Astrocyte of the hippocampus (primary cell): Measurements from ENCODE around the gene CKAP5.

ENCODE experiments used
- DNase-seq: peaks from one replicate; pipeline ENCODE4 v3.0.0; 2011; ENCODE audit warnings: low read depth, low spot score

Gene CKAP5

GRCh38 chr11:46766656-46767055 is 79.4 kb downstream of the CKAP5 start:
- DNase-seq = no peak

- no peak for DNase-seq
These were observed 83.8 kb downstream of the CKAP5 start for GRCh38 chr11:46762248-46762647.

- no peak for DNase-seq
These were observed 84.3 kb downstream of the CKAP5 start for GRCh38 chr11:46761807-46762206.

GRCh38 chr11:46760429-46761128 is 85.5 kb downstream of the CKAP5 start:
- DNase-seq = no peak

- DNase-seq = no peak
These were observed 86.9 kb downstream of the CKAP5 start for GRCh38 chr11:46759196-46759595.

GRCh38 chr11:46755962-46756361 is 90.1 kb downstream of the CKAP5 start:
- DNase-seq = no peak

- no peak for DNase-seq
These were observed 98.9 kb downstream of the CKAP5 start for GRCh38 chr11:46747150-46747549.

- DNase-seq = no peak
These were observed 100.1 kb downstream of the CKAP5 start for GRCh38 chr11:46745995-46746394.

GRCh38 chr11:46745328-46745727 is 100.8 kb downstream of the CKAP5 start:
- DNase-seq = no peak

- no peak for DNase-seq
These were observed 102.3 kb downstream of the CKAP5 start for GRCh38 chr11:46743693-46744339.

- DNase-seq = no peak
These were observed 103.0 kb downstream of the CKAP5 start for GRCh38 chr11:46743043-46743442.

- no peak for DNase-seq
These were observed 104.2 kb downstream of the CKAP5 start for GRCh38 chr11:46741600-46742484.

- DNase-seq = no peak
These were observed 107.2 kb downstream of the CKAP5 start for GRCh38 chr11:46738887-46739286.

- DNase-seq = no peak
These were observed 108.4 kb downstream of the CKAP5 start for GRCh38 chr11:46737699-46738098.

- DNase-seq = no peak
These were observed 109.5 kb downstream of the CKAP5 start for GRCh38 chr11:46736615-46737014.

- no peak for DNase-seq
These were observed 109.9 kb downstream of the CKAP5 start for GRCh38 chr11:46736146-46736545.

GRCh38 chr11:46733234-46733633 is 112.8 kb downstream of the CKAP5 start:
- DNase-seq = no peak

- no peak for DNase-seq
These were observed 114.5 kb downstream of the CKAP5 start for GRCh38 chr11:46731545-46731944.

GRCh38 chr11:46729110-46730027 is 116.7 kb downstream of the CKAP5 start:
- no peak for DNase-seq

- DNase-seq = no peak
These were observed 117.4 kb downstream of the CKAP5 start for GRCh38 chr11:46728659-46729040.

GRCh38 chr11:46727952-46728658 is 118.0 kb downstream of the CKAP5 start:
- DNase-seq = no peak
